NK-92 treated with Interleukin-12 subunit alpha and Interleukin-12 subunit beta, amount 100 ng/mL, for 24 hours (cell line): ENCODE measurements around the gene CERK.
"Not testable (repeated sequence)": the region's sequence is repeated elsewhere in the genome, so short reads cannot be mapped to it uniquely, and the experiment has no call there.

Source experiments
- DNase-seq: peaks from one replicate; lab custom pipeline; 2025; lab: John Stamatoyannopoulos, UW

The CERK gene, protein sequence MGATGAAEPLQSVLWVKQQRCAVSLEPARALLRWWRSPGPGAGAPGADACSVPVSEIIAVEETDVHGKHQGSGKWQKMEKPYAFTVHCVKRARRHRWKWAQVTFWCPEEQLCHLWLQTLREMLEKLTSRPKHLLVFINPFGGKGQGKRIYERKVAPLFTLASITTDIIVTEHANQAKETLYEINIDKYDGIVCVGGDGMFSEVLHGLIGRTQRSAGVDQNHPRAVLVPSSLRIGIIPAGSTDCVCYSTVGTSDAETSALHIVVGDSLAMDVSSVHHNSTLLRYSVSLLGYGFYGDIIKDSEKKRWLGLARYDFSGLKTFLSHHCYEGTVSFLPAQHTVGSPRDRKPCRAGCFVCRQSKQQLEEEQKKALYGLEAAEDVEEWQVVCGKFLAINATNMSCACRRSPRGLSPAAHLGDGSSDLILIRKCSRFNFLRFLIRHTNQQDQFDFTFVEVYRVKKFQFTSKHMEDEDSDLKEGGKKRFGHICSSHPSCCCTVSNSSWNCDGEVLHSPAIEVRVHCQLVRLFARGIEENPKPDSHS

DNA sequence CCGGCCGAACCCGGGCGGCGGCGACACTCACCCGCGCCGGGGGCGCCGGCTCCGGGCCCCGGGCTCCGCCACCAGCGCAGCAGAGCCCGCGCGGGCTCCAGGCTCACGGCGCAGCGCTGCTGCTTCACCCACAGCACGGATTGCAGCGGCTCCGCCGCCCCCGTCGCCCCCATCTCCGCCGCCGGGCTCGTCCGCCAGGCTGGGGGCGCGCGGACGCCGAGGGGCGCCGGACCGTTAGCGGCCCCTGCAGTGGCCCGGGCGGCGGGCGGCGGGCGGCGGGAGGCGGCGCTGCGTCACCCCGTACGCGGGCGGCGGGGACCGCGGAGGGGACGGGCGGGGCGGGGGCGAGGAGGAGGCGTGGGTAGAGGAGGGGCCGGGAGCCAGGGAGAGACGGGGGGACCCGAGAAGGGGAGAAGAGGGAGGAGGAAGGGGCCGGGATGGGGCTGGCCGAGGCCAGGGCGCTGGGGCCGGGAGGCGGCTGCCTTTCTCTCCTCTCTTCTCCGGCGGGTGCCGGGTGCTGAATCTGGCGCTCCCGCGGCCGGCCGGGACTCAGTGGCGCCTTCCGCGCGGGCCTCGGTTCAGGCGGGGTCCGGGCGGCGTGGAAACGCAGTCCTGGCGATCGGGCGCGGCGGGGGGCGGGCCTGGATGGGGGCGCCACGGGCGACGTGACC, at the start of gene CERK:
Gene CERK (minus strand): TSS at position 277 of the 671 bp plus-strand sequence. CDS start 104 bp downstream, at position 173.
- DNase-seq = no peak

DNA sequence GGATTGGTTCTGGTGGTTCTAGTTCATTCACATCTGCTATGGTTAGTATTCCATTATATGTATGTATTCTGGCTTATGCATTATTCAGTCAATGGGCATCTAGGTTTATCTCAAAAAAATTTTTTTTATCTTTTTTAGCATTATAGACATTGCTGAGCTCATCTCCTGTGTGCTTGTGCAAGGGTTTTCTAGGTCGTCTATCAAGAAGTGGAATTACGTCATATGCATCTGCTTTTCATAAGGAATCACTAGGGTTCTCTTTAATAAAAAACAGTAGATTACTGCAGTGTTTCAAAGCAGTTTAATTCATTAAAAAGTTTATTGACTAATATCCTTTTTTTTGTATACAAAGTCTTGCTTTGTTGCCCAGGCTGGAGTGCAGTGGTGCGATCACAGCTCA, 45.7 kb upstream of the CERK start:
- no peak for DNase-seq

DNA sequence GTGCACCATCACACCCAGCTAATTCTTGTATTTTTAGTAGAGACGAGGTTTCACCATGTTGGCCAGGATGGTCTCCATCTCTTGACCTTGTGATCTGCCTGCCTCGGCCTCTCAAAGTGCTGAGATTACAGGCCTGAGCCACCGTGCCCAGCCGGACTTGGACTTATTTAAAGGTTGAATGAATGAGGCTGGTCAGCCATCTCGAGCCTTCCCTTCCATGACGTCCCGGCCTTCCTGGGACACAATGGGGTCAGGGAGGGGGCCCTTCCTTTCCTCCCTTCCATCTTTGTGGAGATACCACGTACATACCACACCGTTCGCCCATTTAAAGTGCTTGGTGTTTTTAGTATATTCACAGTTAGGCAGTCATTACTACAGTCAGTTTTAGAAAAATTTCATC, 44.1 kb upstream of the CERK start:
- DNase-seq = not testable (repeated sequence)

DNA sequence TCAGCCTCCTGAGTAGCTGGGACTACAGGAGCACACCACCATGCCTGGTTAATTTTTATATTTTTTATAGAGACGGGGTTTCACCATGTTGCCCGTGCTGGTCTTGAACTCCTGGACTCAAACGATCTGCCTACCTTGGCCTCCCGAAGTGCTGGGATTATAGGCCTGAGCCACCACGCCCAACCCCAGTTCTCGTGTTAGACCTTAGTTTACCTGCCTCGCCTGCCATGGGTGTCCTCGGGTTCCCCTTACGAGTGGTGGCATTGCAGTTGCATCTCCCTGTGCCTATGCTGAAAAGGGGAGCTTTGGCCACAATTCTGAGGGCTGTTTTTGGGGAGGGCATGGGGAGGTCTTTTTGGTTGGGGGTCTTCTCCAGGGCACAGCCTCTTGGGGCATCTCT, 43.2 kb upstream of the CERK start:
- DNase-seq = no peak

DNA sequence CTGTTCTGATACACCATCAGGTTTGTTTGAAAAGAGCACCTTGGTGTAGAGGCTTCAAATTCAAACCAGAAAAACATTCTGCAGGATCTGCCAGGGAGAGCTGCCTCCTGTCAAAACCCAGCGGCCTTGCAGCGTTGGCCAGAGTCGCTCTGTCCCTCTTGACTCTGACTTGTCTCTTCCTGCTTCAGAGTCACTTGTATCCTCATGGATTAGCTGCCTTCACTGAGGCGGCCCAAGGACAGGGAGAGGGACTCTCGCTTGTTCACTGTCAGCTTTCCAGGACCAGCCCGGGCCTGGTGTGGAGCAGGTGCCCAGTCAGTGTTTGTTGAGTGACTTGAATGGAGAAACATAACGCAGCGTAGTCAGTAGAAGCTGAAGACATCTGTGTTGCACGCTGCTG, 42.4 kb upstream of the CERK start:
- DNase-seq = no peak

DNA sequence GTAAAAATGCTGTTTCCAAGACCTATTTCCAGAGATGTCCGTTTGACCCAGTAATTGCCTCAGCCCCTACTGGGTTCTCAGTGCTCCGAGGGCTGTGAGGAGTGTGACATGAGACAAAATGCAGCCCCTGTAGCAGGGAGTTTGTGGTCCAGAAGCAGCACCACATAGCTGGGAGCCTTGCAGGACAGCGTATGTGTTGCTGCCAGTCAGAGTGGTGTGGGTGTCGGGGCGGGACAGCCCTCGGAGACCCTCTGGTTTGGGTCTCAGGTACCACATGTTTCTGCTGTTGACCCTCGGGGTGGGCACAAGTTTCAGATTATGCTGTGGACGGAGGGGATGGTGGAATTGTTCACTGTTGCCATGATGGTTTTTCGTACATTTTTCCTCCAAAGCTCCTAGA, 41.6 kb upstream of the CERK start:
- DNase-seq = no peak

DNA sequence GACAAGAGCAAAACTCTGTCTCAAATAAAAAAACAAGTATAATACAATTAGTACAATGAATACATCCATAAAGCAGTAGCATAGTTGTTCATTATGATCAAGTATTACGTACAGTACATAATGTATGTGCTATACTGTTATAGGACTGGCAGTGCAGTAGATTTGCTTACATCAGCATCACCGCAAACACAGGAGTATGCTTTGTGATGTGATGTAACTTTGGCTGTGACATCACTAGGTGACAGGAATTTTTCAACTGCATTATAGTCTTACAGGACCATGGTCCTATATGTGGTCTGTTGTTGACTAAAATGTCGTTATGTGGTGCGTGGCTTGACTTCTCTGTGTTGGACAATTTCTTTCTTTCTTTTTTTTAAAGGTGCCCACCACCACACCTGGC, 41.0 kb upstream of the CERK start:
- no peak for DNase-seq

DNA sequence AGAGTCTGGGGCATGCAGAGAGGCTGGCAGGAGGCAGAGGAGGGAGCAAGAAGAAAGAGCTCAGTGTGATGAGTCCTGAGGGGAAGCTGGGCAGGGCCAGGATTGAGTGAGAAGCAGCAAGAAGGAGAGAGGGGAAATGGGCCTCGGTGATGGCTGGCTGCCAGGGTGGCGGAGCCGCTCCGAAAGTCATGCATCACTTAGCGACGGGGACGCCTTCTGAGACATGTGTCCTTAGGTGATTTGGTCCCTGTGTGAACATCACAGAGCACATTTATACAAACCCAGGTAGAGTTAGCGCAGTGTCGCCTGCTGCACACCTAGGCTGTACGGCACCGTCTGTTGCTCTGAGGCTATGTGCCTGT, 39.5 kb upstream of the CERK start:
- DNase-seq = no peak

DNA sequence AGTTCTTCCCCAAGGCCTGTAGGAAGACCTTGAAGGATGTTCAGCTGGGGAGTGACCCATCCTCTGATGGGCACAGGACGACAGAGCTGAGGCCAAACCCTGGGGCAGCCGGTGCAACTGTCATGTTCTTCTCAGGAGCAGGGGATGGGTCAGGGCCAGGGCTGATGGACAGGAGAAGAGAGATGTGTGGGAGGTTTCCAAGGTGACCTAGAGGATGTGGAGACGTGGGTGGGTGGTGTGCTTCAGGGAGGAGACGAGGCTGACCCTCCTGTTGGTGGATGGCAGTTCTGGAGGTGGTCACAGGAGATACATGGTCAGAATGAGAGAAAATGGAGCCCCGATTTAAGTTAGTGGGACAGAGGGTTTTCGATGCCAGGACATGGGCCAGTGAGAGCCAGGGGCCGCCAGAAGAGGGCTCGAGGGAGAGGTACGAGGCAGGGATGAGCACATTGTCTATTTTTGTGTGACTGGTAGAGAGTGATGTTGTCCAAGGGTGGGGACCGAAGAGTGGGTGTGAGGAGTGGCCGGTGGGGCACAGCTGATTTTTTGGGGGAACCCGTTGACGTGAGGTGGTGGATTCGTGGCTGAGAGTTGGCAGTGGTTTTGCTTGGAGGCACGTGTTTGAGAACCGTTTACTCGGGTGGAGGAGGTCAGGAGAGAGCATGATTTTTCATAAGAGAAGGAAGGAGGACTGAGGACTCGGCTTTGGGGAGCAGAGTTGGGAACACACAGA, 39.0 kb upstream of the CERK start:
- no peak for DNase-seq

DNA sequence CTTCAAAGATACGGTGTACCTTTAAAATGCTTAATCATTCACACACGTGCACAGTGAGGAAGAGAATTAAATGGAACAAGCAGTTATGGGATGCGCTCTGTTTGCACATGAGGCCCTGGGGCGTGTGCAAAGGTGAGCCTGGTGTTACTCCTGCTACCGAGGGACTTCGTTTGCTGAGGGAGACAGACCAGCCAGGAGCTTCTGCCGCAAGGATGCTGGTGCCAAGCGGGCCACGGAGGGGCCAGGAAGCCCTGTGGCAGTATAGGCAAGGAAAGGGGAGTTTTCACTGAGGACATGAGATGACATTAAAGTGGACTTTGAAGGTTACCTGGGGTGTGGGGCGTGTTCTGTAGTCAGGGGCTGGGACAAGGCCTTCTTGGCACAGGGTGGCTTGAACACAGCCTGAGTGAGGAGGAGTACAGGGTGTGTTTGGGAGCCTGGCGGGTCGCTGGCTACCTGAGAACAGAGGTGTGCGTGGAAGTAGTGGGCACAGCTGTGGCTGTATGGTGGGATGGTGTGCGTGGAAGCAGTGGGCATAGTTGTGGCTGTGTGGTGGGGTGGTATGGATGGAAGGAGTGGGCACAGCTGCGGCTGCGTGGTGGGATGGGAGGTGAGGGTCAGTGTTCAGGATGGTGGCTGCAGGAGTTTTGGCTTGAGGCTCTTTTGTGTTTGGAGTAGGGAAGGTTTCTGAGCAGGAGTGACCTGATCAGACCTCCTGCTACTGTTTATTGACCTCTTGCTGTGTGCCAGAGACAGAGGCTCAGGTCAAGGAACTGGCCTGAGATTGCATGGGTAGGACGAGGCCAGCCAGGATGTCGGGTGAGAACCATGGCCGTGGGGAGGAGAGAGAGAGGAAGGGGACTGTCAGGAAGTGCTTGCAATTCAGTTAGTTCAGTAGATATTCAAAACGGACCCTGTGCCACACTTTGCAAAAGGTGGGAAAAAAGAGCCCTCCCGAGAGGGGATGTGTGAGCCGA, 38.1 kb upstream of the CERK start:
- DNase-seq = no peak

DNA sequence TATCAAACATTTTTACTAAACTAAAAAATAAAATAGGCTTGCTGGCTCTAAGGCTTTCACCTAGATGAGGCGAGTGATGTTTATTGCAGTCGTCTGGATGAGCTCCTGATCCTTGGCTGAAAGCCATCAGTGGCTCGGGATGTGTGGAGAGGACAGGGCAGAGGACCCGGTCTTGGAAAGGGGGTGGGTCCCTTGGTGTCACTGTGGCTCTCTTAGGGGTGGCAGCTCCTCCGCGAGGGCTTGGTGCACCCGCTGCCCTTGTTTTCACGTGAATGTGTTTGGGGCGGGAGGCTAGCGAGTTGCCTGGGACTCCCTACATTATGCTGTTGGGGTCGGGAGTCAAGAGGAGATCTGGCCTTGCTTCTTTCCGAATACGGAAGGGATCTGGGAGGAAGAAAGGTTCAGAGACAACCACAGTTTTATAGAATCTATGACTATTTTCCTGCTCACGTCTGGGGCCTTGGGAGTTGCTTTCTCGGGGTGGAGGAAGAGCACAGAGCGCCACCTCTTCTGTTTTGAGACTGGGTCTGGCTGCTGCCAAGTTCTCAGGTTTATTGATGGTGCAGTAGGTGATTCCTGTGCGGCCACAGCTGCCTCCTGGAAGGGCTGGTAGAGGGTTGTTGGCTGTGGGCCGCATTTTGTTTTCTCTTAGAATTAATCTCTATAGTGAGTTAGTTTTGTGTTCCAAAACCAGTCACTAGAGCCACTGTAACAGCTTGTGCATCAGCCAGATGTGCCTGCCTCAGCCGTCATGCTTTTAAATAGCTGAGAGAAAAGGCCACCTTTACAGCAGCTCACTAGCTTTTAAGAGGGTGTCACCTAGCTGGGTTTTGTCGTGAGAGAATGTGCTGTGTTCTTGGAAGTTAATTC, 37.2 kb upstream of the CERK start:
- no peak for DNase-seq

DNA sequence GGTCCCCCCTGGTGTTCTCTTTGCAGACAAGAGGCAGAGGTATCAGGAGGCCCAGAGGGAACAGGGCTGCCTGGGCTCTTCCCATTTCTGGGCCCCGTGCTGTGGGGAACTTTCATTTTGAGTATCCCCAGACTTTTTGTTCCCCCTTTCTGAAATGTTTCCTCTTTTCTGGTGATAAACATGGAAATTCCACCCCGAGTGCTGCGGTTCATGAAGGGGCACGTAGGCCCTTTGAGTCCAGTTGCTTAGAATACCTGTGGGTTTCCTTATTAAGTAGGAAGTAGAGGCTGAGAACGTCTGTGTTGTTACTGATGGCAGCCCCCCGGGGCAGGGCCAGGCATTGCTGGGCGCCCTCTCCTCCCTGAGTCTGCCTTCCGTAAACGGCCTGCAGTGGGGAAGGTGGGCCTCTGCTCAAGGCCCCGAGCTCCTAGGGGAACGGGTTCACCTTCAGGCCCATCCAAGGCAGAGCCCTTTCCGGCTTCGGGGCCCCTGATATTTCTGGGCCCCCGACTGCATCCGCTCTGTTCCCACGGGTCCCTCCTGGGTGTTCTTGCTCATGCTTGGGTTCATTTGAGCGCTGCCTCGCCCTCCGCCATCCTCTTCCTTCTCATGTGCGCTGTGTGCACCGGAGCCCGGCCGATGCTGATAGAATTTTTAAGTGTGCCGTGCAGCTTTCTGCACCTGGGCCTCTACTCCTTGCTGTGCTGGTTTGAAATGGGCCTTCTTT, 36.4 kb upstream of the CERK start:
- DNase-seq = no peak

DNA sequence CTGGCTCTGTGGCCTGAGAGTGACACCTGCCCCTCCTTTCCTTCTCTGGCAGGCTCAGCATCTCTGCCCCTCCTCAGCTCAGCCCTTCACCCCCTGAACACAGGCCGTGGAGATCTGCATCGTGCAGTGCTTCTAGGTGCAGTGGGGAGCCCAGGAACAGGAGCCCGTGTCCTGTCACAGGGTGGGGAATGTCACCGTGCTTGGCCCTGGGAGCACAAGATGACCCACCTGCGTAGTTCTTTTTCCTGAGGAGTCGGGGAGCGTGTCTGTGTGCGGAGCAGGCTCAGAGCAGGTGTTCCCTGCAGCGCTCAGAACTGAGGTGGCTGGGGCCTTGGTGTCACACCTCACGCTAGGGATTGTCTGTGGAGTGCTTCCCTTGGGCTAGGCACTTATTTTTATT, 35.0 kb upstream of the CERK start:
- DNase-seq = no peak

DNA sequence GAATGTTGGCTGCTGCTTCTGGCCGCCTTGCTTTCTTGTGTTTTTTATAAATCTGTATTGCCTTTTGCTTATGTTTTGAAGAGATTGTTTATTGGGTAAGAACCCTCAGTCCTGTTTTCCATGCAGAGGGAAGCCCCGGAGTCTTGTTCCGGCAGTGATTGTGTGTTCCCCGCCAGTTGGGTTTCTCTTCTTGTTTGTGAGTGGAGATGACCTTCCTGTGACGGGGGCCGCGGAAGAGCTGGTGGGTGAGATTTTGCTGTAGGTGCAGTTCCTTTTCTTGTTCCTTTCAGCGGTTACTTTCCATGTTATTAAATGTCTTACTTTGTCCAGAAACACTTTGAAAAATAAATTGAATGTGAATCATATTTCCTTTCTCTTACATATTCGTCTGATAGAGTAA, 32.7 kb upstream of the CERK start:
- no peak for DNase-seq

DNA sequence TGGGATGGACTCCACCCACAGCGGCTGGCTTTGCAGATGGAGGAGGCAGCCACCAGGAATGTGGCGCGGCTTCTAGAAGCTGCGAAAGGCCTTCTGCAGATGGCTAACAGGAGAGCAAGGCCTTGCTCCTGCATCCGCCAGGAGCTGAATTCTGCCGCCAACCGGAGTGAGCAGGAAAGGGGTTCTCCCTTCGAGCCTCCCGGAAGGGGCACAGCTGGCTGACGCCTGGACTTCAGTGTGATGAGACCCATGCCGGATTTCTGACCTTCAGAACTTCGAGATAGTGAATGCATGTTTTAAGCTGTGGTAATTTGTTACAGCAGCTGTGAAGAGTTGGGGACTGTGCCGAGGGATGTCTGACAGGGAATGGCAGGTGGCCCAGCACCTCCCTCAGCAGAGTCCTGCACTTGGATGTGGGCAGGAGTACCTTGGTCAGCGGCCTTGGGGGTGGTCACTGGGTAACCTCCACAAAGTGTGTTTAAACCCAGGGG, 32.1 kb upstream of the CERK start:
- DNase-seq = no peak

DNA sequence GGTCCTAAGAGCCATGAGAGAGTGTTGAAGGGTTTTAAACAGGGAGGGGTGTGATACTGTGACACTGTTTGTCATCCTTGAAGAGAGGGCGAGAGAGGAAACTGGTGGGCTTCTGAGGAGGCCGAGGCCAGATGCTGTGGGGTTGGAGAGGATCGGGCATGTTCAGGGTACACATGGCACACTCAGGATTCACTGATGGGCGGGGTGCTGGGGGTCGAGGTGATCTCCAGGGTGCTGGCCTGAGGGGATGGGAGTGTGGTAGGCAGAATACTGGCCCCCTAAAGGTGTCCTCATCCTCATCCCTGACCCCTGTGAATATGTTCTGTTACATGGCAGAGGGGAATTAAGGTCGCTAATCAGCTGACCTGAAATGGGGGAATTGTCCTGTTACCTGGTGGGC, 31.7 kb upstream of the CERK start:
- no peak for DNase-seq

DNA sequence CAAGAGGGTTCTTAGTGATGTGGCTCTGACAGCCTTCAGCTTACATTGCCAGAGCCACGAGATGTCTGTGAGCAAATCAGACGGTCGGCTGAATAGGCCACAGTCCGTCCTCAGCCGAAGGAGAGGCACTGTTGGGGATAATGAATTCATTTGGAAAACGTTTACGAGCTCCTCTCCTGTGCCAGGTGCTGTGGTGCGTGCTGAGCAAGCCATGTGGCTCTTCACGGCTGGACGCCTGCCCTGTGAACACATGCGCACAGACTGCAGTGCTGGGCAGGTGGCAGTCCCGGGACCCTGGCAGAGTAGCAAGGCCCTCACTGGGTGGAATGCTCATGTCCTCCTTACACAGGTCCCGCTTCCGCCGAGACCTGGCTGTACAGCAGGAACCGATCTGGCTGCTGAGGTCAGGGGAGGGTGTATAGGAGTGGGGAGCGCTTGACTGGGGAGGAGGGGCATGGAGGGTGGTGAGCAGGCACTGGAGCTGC, 31.2 kb upstream of the CERK start:
- DNase-seq = no peak

DNA sequence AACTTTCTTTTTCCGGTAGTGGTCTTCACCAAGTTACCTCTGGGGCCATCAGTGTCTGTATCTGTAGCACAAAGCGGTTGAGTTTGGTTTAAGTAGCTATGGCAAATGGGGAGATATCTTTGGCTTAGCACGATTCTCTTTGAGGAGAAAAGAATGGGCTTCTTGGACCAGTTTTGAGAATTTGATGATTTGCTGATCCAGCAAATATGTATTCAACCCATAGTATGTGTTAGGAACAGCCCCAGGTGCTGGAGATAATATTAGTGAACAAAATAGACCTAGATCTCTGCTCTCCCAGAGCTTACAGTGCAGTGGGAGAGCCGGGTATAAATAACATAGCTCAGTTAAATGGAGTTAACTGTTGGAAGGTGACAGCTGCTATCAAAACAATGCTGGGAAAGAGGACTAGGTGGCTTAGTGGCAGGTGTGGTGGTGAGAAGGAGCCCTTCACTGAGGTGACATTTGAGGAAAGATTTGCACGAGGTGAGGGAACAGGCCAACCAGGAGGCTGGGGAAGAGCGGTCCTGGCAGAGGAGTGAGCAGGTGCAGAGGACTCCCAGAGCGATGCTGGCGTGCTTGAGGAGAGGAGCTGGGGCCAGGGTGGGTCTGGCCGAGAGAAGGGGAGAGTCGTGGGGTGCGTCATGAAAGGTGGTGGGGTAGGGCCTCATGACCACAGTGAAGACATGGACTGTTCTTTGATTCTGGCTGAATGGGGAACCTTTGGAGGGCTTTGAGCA, 29.4 kb upstream of the CERK start:
- no peak for DNase-seq

DNA sequence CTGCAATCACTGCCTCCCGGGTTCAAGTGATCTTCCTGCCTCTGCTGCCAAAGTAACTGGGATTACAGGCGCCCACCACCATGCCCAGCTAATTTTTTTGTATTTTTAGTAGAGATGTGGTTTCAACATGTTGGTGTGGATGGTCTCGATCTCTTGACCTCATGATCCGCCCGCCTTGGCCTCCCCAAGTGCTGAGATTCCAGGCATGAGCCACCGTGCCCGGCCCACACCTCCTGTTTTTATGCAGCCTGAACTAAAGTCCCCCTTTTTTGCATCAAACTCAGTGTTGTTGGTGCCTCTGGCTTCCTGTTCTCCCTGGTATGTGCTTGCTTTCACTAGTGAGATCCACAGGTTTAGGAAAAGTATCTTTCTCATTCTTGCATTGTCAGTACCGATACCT, 28.6 kb upstream of the CERK start:
- DNase-seq = no peak
